GM23338 (cell line): ENCODE results near the gene ADGRG7. TPM values are rescaled to one million over a fixed set of nuclear protein-coding genes. Genes with fewer than 3 reads are reported as not detected.

Experiments
- ATAC-seq: fragments of 200-7000 bp; cut with Tn5 transposase; 3 replicates; pipeline ENCODE4 v1.9.1; 2020
- DNase-seq: peaks from one replicate; pipeline ENCODE4 v3.0.0-alpha.2; 2015; ENCODE audit warnings: low spot score
- H2AFZ ChIP-seq: fragments of 200-600 bp; sonication (generic); 2 replicates; pipeline ENCODE4 v1.8.0; 2016; ENCODE audit warnings: antibody characterized with exemption, mild to moderate bottlenecking, moderate library complexity
- H3F3A ChIP-seq: fragments of 200-600 bp; sonication (generic); replicated peaks from 2 replicates; pipeline ENCODE4 v1.8.0; 2017; ENCODE audit warnings: antibody characterized with exemption, mixed run types, low read depth
- H3K27ac ChIP-seq: fragments of 200-600 bp; sonication (generic); 2 replicates; pipeline ENCODE4 v1.6.1; 2016; ENCODE audit warnings: low read depth
- H3K27me3 ChIP-seq: fragments of 200-600 bp; sonication (generic); 2 replicates; pipeline ENCODE4 v1.8.0; 2016; ENCODE audit warnings: mild to moderate bottlenecking, mixed run types, moderate library complexity; ENCODE audit not compliant: insufficient read depth
- H3K36me3 ChIP-seq: fragments of 200-600 bp; sonication (generic); 2 replicates; pipeline ENCODE4 v1.8.0; 2016; ENCODE audit warnings: mild to moderate bottlenecking; ENCODE audit not compliant: insufficient read depth
- H3K4me1 ChIP-seq: fragments of 200-600 bp; sonication (generic); 2 replicates; pipeline ENCODE4 v1.8.0; 2016; ENCODE audit warnings: mild to moderate bottlenecking, moderate library complexity; ENCODE audit not compliant: insufficient read depth
- H3K4me2 ChIP-seq: fragments of 200-600 bp; sonication (generic); 2 replicates; pipeline ENCODE4 v1.7.1; 2017; ENCODE audit warnings: mixed run types
- H3K4me3 ChIP-seq: fragments of 200-600 bp; sonication (generic); 2 replicates; pipeline ENCODE4 v1.6.1; 2016; ENCODE audit warnings: mixed run types
- H3K79me2 ChIP-seq: fragments of 200-600 bp; sonication (generic); replicated peaks from 2 replicates; pipeline ENCODE4 v1.8.0; 2017; ENCODE audit warnings: mild to moderate bottlenecking; ENCODE audit not compliant: insufficient read depth
- H3K9me2 ChIP-seq: fragments of 200-600 bp; sonication (generic); 2 replicates; pipeline ENCODE4 v1.8.0; 2017; ENCODE audit not compliant: insufficient read depth
- H4K20me1 ChIP-seq: fragments of 200-600 bp; sonication (generic); replicated peaks from 2 replicates; pipeline ENCODE4 v1.8.0; 2017; ENCODE audit warnings: mild to moderate bottlenecking; ENCODE audit not compliant: insufficient read depth
- H3K27ac Mint-ChIP-seq: 2 replicates; pipeline ENCODE4 v1.8.0; 2020; ENCODE audit warnings: inconsistent platforms, mild to moderate bottlenecking, moderate library complexity, mixed read lengths
- H3K27me3 Mint-ChIP-seq: 3 replicates; pipeline ENCODE4 v1.8.0; 2022; ENCODE audit warnings: low read depth, mild to moderate bottlenecking, moderate library complexity, mixed read lengths, inconsistent platforms; ENCODE audit not compliant: insufficient read depth, poor library complexity
- H3K36me3 Mint-ChIP-seq: 3 replicates; pipeline ENCODE4 v1.8.0; 2021; ENCODE audit warnings: low read depth, mild to moderate bottlenecking, inconsistent platforms, moderate library complexity, mixed read lengths
- H3K4me1 Mint-ChIP-seq: 3 replicates; pipeline ENCODE4 v1.8.0; 2020; ENCODE audit warnings: mild to moderate bottlenecking, inconsistent platforms, mixed read lengths
- H3K4me3 Mint-ChIP-seq: 3 replicates; pipeline ENCODE4 v1.8.0; 2021; ENCODE audit warnings: moderate library complexity, mild to moderate bottlenecking, inconsistent platforms, mixed read lengths
- H3K9me3 Mint-ChIP-seq: 3 replicates; pipeline ENCODE4 v1.8.0; 2020; ENCODE audit warnings: moderate library complexity, mild to moderate bottlenecking, inconsistent platforms, mixed read lengths
- EZH2 ChIP-seq: fragments of 200-600 bp; sonication (generic); IDR thresholded peaks from one replicate; pipeline ENCODE4 v1.8.0; 2017; ENCODE audit warnings: antibody characterized with exemption, mild to moderate bottlenecking, low read depth; ENCODE audit not compliant: unreplicated experiment
- POLR2AphosphoS5 ChIP-seq: IDR thresholded peaks from 2 replicates; pipeline ENCODE4 v1.6.1; 2016; ENCODE audit warnings: antibody characterized with exemption, low read depth
- STAT1 ChIP-seq: IDR thresholded peaks from one replicate; pipeline ENCODE4 v1.6.1; 2016; ENCODE audit warnings: antibody characterized with exemption; ENCODE audit not compliant: unreplicated experiment
- ZNF114 ChIP-seq: fragments of 250-450 bp; sonication (Bioruptor Pico); IDR thresholded peaks from 2 replicates; pipeline ENCODE4 v1.5.0; 2020; ENCODE audit warnings: mild to moderate bottlenecking, moderate library complexity
- ZNF331 ChIP-seq: fragments of 250-450 bp; sonication (Bioruptor Pico); IDR thresholded peaks from 2 replicates; pipeline ENCODE4 v1.5.0; 2020; ENCODE audit warnings: low read depth, mild to moderate bottlenecking, moderate library complexity
- polyA plus RNA-seq: library from polyadenylated mRNA; unstranded; fragments of >200 nt; fragmentation: Nextera tagmentation; extraction: Ambion mirVana; gene quantifications from 2 replicates; pipeline ENCODE4 v1.2.1, GENCODE V29; 2016
- total RNA-seq: library from RNA; depleted of rRNA; stranded (reverse); fragments of >200 nt; shearing (Covaris generic); gene quantifications from 2 replicates; pipeline ENCODE4 v1.2.3, GENCODE V29; 2014
- TF ChIP-seq, protein P1 (sequence below): IDR thresholded peaks from one replicate; pipeline ENCODE4 v1.6.1; 2018; ENCODE audit warnings: antibody characterized with exemption; ENCODE audit not compliant: unreplicated experiment
- TF ChIP-seq, protein P2 (sequence below), 2 experiments: fragments of 200-600 bp in 1 of 2; sonication (generic) in 1 of 2; conservative IDR thresholded peaks; 2 replicates each; pipeline versions ENCODE4 v1.5.1 to v1.6.1; 2016 to 2017; ENCODE audit warnings: antibody characterized with exemption in 2 of 2, low read depth in 2 of 2, mild to moderate bottlenecking in 2 of 2, moderate library complexity in 1 of 2
- TF ChIP-seq, protein P3 (sequence below): fragments of 250-450 bp; sonication (Bioruptor Pico); IDR thresholded peaks from 2 replicates; pipeline ENCODE4 v1.5.0; 2020; ENCODE audit warnings: mild to moderate bottlenecking, moderate library complexity

The ADGRG7 gene
- total and polyA plus RNA-seq, 2 experiments from 2014 or later: not detected

DNA sequence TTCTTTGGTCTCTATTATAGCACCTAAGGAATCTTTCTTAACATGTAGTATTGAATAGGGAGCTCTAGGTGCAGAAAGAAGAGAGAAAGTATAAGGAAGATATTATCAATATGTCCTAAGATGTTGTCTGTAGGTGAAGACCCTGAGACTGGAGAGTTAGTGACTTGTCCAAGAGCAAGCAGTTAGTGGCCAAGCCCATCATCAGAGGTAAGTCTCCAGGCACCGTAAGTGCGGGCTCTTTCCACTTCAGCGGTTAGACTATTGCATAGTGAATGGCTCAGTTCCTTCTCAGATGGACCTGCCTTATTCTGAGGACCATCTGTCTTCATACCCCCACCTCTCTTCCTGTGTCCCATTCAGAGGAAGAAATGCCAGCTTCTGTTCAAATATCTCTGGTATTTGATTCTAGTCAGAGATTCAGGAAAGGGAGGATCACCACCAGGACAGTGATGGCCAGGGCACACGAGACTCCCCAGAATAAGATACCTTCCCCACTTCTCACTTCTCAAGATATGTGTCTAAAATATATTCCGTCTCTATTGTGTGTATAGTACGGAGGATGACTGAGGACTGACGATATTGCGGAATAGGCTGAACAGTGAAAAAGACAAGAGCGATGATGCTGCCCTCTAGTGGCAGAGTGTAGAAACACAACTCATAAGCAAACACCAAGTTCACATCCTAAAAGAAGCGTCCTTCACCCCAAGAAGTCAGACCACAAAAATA is 19.1 kb upstream of the ADGRG7 start:
- H2AFZ ChIP-seq: peak overlapping the region; percentile 50; the same call in 1 of the 2 replicates
- H3K27ac ChIP-seq: no peak overlapping the region

More for the DNA sequence above, 19.1 kb upstream of the ADGRG7 start:
- peaks cover 3% of the 10 kb centered on the region; the same call in 1 of the 2 replicates for H3K36me3 ChIP-seq
- Mint-ChIP-seq H3K4me3 (peak overlapping the region; percentile 36; the same call in 1 of the 3 replicates), H3K36me3 (peaks cover 14% of the 10 kb centered on the region; the same call in 2 of the 3 replicates), H3K9me3 (peaks cover 18% of the 10 kb centered on the region), H3K4me1 (no peaks in the 10 kb centered on the region), H3K27ac (no peak overlapping the region), H3K27me3 (no peaks in the 10 kb centered on the region)
- no peak overlapping the region for H3K4me2 ChIP-seq
- H3K9me2 ChIP-seq: no peaks in the 10 kb centered on the region
- ATAC-seq (peak; percentile 83), DNase-seq (peak; percentile 74)
- no peaks in the 10 kb centered on the region for H3K4me1 ChIP-seq
- H4K20me1 ChIP-seq: no peaks in the 10 kb centered on the region
- H3K27me3 ChIP-seq: no peaks in the 10 kb centered on the region
- H3F3A ChIP-seq: no peaks in the 10 kb centered on the region
- H3K79me2 ChIP-seq: no peaks in the 10 kb centered on the region
- H3K4me3 ChIP-seq: peak overlapping the region; percentile 20; the same call in 1 of the 2 replicates
- TF ChIP-seq ZNF331 (CRISPR knock-in tag) (no peak), POLR2AphosphoS5 (no peak), ZNF114 (CRISPR knock-in tag) (no peak), STAT1 (no peak), EZH2 (no peak)
- TF ChIP-seq, protein P1, sequence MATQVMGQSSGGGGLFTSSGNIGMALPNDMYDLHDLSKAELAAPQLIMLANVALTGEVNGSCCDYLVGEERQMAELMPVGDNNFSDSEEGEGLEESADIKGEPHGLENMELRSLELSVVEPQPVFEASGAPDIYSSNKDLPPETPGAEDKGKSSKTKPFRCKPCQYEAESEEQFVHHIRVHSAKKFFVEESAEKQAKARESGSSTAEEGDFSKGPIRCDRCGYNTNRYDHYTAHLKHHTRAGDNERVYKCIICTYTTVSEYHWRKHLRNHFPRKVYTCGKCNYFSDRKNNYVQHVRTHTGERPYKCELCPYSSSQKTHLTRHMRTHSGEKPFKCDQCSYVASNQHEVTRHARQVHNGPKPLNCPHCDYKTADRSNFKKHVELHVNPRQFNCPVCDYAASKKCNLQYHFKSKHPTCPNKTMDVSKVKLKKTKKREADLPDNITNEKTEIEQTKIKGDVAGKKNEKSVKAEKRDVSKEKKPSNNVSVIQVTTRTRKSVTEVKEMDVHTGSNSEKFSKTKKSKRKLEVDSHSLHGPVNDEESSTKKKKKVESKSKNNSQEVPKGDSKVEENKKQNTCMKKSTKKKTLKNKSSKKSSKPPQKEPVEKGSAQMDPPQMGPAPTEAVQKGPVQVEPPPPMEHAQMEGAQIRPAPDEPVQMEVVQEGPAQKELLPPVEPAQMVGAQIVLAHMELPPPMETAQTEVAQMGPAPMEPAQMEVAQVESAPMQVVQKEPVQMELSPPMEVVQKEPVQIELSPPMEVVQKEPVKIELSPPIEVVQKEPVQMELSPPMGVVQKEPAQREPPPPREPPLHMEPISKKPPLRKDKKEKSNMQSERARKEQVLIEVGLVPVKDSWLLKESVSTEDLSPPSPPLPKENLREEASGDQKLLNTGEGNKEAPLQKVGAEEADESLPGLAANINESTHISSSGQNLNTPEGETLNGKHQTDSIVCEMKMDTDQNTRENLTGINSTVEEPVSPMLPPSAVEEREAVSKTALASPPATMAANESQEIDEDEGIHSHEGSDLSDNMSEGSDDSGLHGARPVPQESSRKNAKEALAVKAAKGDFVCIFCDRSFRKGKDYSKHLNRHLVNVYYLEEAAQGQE: no peak
- TF ChIP-seq, protein P2, sequence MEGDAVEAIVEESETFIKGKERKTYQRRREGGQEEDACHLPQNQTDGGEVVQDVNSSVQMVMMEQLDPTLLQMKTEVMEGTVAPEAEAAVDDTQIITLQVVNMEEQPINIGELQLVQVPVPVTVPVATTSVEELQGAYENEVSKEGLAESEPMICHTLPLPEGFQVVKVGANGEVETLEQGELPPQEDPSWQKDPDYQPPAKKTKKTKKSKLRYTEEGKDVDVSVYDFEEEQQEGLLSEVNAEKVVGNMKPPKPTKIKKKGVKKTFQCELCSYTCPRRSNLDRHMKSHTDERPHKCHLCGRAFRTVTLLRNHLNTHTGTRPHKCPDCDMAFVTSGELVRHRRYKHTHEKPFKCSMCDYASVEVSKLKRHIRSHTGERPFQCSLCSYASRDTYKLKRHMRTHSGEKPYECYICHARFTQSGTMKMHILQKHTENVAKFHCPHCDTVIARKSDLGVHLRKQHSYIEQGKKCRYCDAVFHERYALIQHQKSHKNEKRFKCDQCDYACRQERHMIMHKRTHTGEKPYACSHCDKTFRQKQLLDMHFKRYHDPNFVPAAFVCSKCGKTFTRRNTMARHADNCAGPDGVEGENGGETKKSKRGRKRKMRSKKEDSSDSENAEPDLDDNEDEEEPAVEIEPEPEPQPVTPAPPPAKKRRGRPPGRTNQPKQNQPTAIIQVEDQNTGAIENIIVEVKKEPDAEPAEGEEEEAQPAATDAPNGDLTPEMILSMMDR (conservative IDR thresholded peaks at IDR 0.05; ENCODE audit: low read depth in 2 of 2): peak; percentile 89 to 93
- TF ChIP-seq, protein P3, sequence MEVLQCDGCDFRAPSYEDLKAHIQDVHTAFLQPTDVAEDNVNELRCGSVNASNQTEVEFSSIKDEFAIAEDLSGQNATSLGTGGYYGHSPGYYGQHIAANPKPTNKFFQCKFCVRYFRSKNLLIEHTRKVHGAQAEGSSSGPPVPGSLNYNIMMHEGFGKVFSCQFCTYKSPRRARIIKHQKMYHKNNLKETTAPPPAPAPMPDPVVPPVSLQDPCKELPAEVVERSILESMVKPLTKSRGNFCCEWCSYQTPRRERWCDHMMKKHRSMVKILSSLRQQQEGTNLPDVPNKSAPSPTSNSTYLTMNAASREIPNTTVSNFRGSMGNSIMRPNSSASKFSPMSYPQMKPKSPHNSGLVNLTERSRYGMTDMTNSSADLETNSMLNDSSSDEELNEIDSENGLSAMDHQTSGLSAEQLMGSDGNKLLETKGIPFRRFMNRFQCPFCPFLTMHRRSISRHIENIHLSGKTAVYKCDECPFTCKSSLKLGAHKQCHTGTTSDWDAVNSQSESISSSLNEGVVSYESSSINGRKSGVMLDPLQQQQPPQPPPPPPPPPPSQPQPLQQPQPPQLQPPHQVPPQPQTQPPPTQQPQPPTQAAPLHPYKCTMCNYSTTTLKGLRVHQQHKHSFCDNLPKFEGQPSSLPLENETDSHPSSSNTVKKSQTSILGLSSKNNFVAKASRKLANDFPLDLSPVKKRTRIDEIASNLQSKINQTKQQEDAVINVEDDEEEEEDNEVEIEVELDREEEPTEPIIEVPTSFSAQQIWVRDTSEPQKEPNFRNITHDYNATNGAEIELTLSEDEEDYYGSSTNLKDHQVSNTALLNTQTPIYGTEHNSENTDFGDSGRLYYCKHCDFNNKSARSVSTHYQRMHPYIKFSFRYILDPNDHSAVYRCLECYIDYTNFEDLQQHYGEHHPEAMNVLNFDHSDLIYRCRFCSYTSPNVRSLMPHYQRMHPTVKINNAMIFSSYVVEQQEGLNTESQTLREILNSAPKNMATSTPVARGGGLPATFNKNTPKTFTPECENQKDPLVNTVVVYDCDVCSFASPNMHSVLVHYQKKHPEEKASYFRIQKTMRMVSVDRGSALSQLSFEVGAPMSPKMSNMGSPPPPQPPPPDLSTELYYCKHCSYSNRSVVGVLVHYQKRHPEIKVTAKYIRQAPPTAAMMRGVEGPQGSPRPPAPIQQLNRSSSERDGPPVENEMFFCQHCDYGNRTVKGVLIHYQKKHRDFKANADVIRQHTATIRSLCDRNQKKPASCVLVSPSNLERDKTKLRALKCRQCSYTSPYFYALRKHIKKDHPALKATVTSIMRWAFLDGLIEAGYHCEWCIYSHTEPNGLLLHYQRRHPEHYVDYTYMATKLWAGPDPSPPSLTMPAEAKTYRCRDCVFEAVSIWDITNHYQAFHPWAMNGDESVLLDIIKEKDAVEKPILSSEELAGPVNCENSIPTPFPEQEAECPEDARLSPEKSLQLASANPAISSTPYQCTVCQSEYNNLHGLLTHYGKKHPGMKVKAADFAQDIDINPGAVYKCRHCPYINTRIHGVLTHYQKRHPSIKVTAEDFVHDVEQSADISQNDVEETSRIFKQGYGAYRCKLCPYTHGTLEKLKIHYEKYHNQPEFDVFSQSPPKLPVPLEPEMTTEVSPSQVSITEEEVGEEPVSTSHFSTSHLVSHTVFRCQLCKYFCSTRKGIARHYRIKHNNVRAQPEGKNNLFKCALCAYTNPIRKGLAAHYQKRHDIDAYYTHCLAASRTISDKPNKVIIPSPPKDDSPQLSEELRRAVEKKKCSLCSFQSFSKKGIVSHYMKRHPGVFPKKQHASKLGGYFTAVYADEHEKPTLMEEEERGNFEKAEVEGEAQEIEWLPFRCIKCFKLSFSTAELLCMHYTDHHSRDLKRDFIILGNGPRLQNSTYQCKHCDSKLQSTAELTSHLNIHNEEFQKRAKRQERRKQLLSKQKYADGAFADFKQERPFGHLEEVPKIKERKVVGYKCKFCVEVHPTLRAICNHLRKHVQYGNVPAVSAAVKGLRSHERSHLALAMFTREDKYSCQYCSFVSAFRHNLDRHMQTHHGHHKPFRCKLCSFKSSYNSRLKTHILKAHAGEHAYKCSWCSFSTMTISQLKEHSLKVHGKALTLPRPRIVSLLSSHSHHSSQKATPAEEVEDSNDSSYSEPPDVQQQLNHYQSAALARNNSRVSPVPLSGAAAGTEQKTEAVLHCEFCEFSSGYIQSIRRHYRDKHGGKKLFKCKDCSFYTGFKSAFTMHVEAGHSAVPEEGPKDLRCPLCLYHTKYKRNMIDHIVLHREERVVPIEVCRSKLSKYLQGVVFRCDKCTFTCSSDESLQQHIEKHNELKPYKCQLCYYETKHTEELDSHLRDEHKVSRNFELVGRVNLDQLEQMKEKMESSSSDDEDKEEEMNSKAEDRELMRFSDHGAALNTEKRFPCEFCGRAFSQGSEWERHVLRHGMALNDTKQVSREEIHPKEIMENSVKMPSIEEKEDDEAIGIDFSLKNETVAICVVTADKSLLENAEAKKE (CRISPR knock-in tag): 0 out of 2 replicates have a peak, but pooled peaks have one; percentile 22
